ENCODE data around the gene ERG28.
"Not testable (repeated sequence)": the region's sequence is repeated elsewhere in the genome, so short reads cannot be mapped to it uniquely, and the experiment has no call there.

Gene ERG28

DNA sequence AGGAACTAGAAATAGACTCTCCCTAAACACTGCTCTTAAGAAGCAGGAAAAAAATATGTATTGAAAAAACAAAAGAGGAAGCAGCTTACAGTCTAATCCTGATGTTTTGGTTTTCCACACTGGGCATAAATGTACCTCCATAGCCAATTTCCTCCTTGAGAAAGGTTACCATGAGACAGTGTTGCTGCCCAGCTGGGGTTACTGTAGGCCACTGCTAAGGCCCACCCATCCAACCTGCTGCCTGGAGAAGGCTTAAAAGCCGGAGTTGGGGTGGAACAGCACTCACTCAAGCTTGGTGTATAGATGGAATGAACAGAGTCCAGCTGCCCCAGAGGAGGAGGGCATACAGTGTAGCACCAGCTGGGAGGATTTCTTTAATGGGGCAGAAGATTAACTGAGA, 41.1 kb downstream of the ERG28 start:
- DNase-seq, result no peak

GRCh38 chr14:75615200-75615599, 45.5 kb downstream of the ERG28 start:
- DNase-seq, result no peak

DNA sequence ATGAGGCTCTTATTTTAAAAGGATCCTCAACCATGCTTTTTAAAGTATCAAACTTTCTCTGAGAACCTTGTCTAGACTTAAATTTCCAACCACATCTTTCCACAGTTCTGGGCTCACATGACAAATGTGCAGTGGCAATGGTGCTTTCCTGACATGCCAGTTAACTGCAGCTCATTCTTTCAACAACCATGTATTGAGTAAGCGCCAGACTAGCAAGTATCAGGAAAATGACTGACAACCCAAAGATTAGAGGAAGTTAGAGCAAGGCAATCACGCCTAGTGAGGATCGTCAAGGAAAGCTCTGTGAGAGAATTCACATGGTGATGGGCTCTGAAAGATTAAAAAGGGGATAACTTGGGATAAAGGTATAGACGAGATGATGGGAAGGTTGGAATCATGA, 46.5 kb downstream of the ERG28 start:
- no peak for DNase-seq

DNA sequence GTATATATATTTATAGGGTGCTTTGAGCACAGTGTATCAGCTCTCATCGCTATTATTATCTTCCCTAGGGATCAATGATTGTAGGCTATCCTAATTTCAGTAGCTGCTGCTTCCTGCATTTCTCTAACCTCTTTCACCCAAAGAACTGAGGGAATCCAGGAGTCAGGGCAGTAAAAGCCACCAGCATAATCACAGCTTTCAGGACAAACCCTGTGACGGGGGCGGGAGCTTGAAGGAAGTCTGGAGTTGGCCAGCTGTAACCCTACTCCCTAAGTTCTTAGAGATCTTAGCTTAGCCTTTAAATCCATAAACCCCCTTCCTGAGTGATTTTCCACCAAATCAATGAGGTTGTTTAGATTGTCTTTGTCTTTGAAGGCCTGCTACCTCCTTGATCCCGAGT, 48.5 kb downstream of the ERG28 start:
- DNase-seq, result no peak

GRCh38 chr14:75610834-75611233, 49.8 kb downstream of the ERG28 start:
- DNase-seq, result no peak

DNA sequence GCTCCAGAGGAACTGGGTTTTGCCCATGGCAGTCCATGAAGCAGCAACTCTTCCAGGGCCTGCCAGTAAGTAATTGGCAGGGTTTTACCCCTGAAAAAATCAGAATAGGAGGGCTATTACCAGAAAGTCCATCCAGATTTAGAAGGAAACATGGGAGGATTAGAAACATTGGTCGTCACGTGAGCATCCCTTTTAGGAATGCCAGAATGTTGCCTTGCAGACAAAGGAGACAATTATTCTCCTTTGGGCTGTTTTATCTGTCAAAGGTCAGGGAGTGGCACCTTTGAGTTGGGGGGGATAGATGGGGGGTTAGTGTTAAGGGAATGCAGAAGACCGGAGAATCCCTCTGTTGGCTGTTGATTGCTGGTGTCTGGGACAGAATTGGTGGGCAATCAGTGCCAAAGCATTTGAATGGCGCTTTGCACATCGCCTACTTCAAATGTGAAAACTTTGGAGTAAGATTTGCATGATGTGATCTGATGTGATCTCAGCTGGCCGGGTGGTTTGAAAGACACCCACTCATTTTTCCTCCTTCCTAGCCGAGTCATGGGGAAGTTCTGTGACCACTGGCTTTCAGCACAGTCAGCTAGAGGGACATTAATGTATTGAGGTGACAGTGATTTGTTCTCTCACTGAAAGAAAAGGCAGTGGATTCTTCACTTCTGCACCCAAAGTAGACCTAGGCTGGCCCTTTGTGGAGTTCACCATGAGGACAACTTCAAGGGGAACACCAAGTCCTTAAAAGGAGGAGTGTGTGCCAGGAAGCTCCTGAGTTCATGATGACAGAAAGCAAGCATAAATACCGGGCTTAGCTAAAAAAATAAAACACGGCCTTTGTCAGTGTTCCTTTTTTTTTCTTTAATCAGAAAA, 50.8 kb downstream of the ERG28 start:
- DNase-seq, result no peak

GRCh38 chr14:75609116-75609515, 51.6 kb downstream of the ERG28 start:
- no peak for DNase-seq

DNA sequence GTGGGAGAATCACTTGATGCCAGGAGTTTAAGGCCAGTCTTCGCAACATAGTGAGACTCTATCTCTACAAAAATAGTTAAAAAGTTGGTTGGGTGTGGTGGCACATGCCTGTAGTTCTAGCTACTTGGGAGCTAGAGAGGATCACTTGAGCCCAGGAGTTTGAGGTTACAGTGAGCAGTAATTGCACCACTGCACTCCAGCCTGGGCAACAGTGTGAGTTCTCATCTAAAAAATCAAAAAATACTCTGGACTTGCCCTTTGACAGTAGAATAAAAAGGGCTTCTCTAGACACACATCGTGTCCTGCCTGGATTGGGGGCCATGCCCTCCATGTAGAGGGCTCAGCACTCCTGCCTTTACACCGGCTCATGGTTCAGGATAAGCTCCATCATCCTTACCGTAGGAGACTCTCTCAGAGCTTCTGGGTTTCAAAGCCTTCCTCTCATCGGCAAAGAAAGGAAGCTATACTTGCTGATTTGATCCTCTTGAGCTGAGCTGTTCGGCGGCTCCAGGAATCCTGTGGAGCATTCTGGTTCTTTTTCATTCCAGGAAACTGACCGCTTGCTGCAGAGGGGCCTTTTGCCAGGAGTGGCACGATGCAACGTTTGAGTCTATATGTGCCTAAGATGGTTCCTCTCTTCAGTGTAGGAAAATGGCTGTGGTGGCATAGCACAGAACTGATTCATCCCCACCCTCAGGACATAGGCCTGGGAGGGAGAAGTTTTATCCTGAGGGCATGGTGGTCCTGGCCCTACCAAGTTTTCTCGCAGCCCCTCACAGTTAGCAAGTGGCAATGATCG, 52.6 kb downstream of the ERG28 start:
- no peak for DNase-seq

DNA sequence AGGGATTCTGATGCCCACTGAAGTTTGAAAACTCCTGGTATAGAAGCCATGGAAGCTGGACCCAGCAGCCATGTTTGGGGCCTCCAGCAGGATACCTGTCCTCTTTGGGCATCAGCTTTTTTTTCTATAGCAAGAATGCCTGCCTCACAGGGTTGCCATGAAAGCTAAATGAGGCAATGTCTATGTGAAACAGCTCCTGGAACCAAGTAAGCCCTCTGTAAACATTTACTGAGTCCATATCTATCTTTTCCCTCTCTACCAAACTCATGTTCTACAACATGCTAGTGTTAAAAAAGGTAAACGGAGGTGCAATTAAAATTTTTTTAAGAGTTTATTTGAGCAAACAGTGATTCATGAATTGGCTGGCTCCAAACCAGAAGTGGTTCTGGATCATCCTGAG, 53.6 kb downstream of the ERG28 start:
- no peak for DNase-seq

DNA sequence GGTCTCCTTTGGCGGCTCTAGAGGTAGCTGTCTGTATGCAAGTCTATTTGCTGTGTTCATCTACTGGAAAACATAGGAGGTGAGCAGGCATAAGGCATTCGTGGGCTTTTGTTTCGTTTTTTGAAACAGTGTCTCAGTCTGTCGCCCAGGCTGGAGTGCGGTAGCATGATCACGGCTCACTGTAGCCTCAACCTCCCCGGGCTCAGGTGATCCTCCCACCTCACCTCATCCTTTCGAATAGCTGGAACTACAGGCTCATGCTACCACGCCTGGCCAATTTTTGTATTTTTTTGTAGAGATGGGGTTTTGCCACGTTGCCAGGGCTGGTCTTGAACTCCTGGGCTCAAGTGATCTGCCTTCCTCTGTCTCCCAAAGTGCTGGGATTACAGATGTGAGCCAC, 54.8 kb downstream of the ERG28 start:
- DNase-seq, result no peak

- DNase-seq, result no peak
These were observed 55.5 kb downstream of the ERG28 start for GRCh38 chr14:75604979-75605851.

GRCh38 chr14:75602503-75602902, 58.2 kb downstream of the ERG28 start:
- no peak for DNase-seq

- DNase-seq, result not testable (repeated sequence)
These were observed 59.6 kb downstream of the ERG28 start for GRCh38 chr14:75601061-75601460.

- DNase-seq, result not testable (repeated sequence)
These were observed 60.6 kb downstream of the ERG28 start for GRCh38 chr14:75600100-75600499.
